Transverse colon (tissue), 4 donors: ENCODE data around the gene TCF3. TPM values are rescaled to one million over a fixed set of nuclear protein-coding genes. Genes with fewer than 3 reads are reported as not detected.

ENCODE experiments used
- DNase-seq: peaks from one replicate; pipeline ENCODE4 v3.0.0-alpha.2; 2019
- H3K27ac ChIP-seq, 4 donors: fragments of 200-600 bp; sonication (generic); 2 replicates each; pipeline ENCODE4 v1.5.1; 2016 to 2018; ENCODE audit warnings: inconsistent platforms in 4 of 4
- H3K27me3 ChIP-seq: fragments of 200-600 bp; sonication (generic); 2 replicates; pipeline ENCODE4 v1.5.1; 2017; ENCODE audit warnings: inconsistent platforms
- H3K36me3 ChIP-seq, 4 donors: fragments of 200-600 bp; sonication (generic); 2 replicates each; pipeline ENCODE4 v1.5.1; 2017 to 2019; ENCODE audit warnings: inconsistent platforms in 4 of 4
- H3K4me1 ChIP-seq, 4 donors: fragments of 200-600 bp; sonication (generic); 2 replicates each; pipeline ENCODE4 v1.5.1; 2017 to 2020; ENCODE audit warnings: inconsistent platforms in 4 of 4
- H3K4me3 ChIP-seq, 4 donors: fragments of 200-600 bp; sonication (generic); 1 replicate in 1 of 4; 2 replicates in 3 of 4; pipeline versions ENCODE4 v1.5.1 to v1.6.1; 2017 to 2019; ENCODE audit warnings: inconsistent platforms in 4 of 4
- H3K9me3 ChIP-seq, 2 donors: fragments of 200-600 bp; sonication (generic); 2 replicates each; pipeline ENCODE4 v1.5.1; 2017 to 2019; ENCODE audit warnings: inconsistent platforms in 2 of 2
- EP300 ChIP-seq: sonication (generic); formaldehyde crosslinking; IDR thresholded peaks from one replicate; pipeline ENCODE4 v1.6.1; 2017; ENCODE audit warnings: antibody characterized with exemption, low read depth
- POLR2A ChIP-seq: fragments of 450-650 bp; IDR thresholded peaks from one replicate; pipeline ENCODE4 v1.6.1; 2016; ENCODE audit warnings: antibody characterized with exemption, mild to moderate bottlenecking, moderate library complexity
- POLR2AphosphoS5 ChIP-seq, 3 donors: sonication (generic); formaldehyde crosslinking; IDR thresholded peaks; one replicate each; pipeline ENCODE4 v1.6.1; 2016; ENCODE audit warnings: antibody characterized with exemption in 3 of 3
- WGBS, 2 donors: methylation state at CpG; one replicate each; pipeline ENCODE4 v1.1.5; 2018; ENCODE audit warnings: low coverage in 1 of 2; 5-methylcytosine and 5-hydroxymethylcytosine counted together
- in situ Hi-C, 4 donors: fragments of 200-750 bp; cut with MboI; loops; one replicate each; pipeline versions ENCODE4 v1.15.0 to v1.15.1; 2017; ENCODE audit warnings: low sequenced_read_pairs in 3 of 4, low pct_ligation_motif_present in 1 of 4, low pct_unique_long_range_greater_than_20kb in 1 of 4
- intact Hi-C: fragments of 100-400 bp; cut with DNase I; formaldehyde crosslinking; loops from one replicate; pipeline ENCODE4 v1.15.1; 2023; ENCODE audit warnings: low total_unique reads
- total RNA-seq, 4 donors: library from RNA; depleted of rRNA; stranded (reverse); fragments of >200 nt; gene quantifications; one replicate each; pipeline ENCODE4 v1.1.0, GENCODE V29; 2016
- TF ChIP-seq, protein P1 (sequence below), 5 experiments: fragments of 200-600 bp in 3 of 5; fragments of 450-650 bp in 2 of 5; sonication (generic) in 3 of 5; IDR thresholded peaks; 1 replicate in 2 of 5; 2 replicates in 3 of 5; pipeline ENCODE4 v1.5.1; 2016 to 2017; ENCODE audit warnings: antibody characterized with exemption in 5 of 5, inconsistent platforms in 3 of 5, mild to moderate bottlenecking in 2 of 5, moderate library complexity in 1 of 5

TCF3 gene
- total RNA-seq, 4 donors from 2014 or later: 55.9 to 160 (median 79.7) TPM

DNA sequence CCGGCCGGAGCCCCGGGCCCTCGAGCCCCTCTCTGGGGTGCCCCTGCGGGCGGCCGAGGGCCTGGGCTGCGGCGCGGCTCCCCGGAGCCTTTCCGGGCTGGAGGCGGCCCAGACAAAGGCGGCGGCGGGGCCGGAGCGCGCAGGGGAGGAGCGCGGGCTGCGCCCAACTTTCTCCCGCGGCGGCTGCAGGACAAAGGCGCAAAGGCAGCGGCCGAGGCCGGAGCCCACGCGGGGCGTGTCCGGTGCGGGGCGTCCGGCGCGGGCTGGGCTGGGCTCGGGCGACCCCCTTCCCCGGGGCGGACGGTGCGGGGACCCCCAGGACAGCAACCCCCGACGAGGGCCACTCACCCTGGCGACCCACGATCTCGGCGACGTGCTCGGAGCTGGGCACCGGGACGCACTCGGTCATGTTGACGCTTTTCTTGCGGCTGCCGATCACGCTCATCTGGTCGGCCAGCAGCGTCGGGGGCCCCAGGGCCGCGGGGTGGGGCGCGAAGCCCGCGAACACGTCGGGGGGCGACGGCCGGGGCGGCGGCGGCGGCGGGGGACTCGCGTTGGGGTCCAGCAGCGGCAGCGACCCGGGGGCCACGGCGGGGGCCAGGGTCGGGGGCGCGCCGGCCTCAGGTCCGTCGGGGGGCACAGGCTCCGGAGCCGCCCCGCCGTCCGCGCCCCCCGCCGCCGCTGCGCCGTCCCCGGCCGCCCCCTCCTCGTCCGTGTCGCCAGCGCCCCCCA, 85.1 kb downstream of the TCF3 start:
- H3K4me1 ChIP-seq: peaks cover 3 to 20% (median 16%) of the 10 kb centered on the region in 4 donors
- DNase-seq: peak; percentile 47
- peak overlapping the region; percentile 62 to 74 (median 67) for H3K4me3 ChIP-seq
- intact Hi-C loops (no loop called here), in situ Hi-C loops (no loop called here)
- 5% methylated on average over 20 of the region's 108 CpGs; no CpG with 5 or more reads in 1 of the 2 donors for WGBS, 2 donors
- TF ChIP-seq, protein P1, sequence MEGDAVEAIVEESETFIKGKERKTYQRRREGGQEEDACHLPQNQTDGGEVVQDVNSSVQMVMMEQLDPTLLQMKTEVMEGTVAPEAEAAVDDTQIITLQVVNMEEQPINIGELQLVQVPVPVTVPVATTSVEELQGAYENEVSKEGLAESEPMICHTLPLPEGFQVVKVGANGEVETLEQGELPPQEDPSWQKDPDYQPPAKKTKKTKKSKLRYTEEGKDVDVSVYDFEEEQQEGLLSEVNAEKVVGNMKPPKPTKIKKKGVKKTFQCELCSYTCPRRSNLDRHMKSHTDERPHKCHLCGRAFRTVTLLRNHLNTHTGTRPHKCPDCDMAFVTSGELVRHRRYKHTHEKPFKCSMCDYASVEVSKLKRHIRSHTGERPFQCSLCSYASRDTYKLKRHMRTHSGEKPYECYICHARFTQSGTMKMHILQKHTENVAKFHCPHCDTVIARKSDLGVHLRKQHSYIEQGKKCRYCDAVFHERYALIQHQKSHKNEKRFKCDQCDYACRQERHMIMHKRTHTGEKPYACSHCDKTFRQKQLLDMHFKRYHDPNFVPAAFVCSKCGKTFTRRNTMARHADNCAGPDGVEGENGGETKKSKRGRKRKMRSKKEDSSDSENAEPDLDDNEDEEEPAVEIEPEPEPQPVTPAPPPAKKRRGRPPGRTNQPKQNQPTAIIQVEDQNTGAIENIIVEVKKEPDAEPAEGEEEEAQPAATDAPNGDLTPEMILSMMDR (IDR thresholded peaks at IDR 0.05): no peak
- TF ChIP-seq EP300: no peak
- TF ChIP-seq POLR2A: no peak
- TF ChIP-seq POLR2AphosphoS5 (IDR thresholded peaks at IDR 0.05): no peak
- peaks cover 7% of the 10 kb centered on the region for H3K27me3 ChIP-seq
- H3K9me3 ChIP-seq: no peaks in the 10 kb centered on the region
- no peaks in the 10 kb centered on the region for H3K36me3 ChIP-seq
- H3K27ac ChIP-seq: peak overlapping the region; percentile 82 to 90 (median 88)

DNA sequence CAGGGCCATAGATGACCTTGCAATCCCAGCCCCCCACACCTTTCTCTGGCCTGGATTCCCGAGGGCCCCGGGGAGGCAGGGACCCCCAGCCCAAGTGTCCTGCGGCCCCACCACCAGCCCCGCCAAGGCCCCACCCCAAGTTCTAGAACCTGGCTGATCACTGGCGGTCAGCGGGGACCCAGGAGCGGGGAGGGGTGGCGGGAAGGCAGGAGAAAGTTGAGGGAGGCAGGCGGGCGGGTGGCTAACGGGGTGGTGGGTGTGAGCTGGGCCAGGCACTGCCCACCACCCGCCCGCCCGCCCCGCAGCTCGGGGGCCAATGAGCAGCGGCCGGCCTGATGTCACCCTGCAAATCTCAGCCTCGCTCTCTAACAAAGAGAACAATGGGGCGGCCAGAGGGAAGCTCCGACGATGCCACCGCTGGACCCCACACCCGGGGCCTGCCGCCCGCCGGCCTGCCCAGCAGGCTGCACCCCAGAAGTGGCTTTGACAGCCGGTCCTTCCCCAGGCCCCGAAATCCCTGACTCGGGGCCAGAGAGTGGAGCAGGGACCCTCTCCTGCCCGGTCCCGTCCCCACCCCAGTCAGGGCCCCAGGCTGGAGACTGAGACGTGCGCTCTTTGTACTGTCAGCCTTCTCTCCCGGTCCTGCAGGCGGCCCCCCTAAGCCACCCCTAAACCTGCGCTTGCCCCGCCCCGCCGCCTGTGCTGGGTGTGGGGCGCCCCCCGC, 85.9 kb downstream of the TCF3 start:
- intact Hi-C loops (no loop called here), in situ Hi-C loops (no loop called here)
- TF ChIP-seq, protein P1 (IDR thresholded peaks at IDR 0.05): no peak
- TF ChIP-seq POLR2AphosphoS5 (IDR thresholded peaks at IDR 0.05) (peak; percentile 47 to 78 (median 69)), EP300 (no peak), POLR2A (peak; percentile 63)
- no peaks in the 10 kb centered on the region for H3K9me3 ChIP-seq
- H3K4me3 ChIP-seq: peak overlapping the region; percentile 62 to 74 (median 67)
- H3K27me3 ChIP-seq: peaks cover 7% of the 10 kb centered on the region
- H3K4me1 ChIP-seq: peaks cover 3 to 20% (median 16%) of the 10 kb centered on the region in 4 donors
- H3K36me3 ChIP-seq: no peaks in the 10 kb centered on the region
- DNase-seq: peak; percentile 59
- H3K27ac ChIP-seq: peak overlapping the region; percentile 82 to 90 (median 88)
- WGBS, 2 donors: 8% methylated on average over 13 of the region's 42 CpGs; no CpG with 5 or more reads in 1 of the 2 donors

DNA sequence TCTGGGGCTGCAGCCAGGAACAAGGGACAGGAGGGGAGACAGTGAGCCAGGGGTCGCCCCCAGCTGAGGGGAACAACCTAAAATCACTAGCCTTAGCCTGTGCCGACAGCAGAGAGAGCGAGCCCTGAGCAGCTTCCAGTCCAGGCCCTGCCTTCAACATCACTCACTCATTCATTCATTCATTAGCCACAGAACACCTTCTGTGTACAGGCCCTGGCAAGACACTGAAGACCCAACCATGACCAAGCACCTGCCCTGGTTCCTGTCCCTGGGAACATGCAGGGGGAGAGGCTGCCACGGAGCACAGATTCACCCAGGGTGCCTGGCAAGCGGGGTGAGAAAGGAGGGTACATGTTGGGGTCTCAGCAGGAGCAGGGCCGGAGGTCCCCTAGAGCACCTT, 89.2 kb downstream of the TCF3 start:
- in situ Hi-C loops (no loop called here), intact Hi-C loops (no loop called here)
- peaks cover 3 to 16% (median 10%) of the 10 kb centered on the region in 4 donors for H3K4me1 ChIP-seq
- H3K9me3 ChIP-seq: no peaks in the 10 kb centered on the region
- H3K27ac ChIP-seq: no peak overlapping the region
- H3K36me3 ChIP-seq: no peaks in the 10 kb centered on the region
- TF ChIP-seq, protein P1 (IDR thresholded peaks at IDR 0.05): no peak
- no peak for TF ChIP-seq POLR2A
- TF ChIP-seq EP300: no peak
- TF ChIP-seq POLR2AphosphoS5 (IDR thresholded peaks at IDR 0.05): no peak
- no peak overlapping the region for H3K4me3 ChIP-seq
- WGBS, 2 donors: 82 to 86% methylated on average over 3 to 6 of the region's 6 CpGs
- no peak for DNase-seq
- H3K27me3 ChIP-seq: no peaks in the 10 kb centered on the region

DNA sequence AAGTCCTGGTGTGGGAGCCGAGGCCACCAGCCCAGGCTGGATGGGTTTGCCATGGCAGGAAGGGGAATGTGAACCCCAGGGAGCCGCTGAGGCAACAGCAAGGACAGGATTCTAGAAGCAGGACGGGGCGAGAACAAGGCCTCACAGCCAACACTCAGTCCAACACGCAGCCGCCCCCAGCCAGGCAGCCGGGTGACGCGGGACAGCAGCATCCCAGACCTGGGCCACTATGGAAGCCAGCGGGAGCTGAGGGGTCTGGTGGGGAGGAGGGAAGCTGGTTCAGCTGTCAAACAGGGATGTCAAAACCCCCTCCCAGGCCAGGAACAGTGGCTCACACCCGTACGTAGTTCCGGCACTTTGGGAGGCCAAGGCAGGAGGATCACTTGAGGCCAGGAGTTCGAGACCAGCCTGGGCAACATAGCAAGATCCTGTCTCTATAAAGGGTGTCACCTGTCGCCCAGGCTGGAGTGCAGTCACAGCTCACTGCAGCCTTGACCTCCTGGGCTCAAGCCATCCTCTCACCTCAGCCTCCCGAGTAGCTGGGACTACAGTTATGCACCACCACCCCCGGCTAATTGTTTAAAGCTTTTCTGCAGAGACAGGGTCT, 91.1 kb downstream of the TCF3 start:
- H3K36me3 ChIP-seq: peaks cover 0 to 3% (median 0%) of the 10 kb centered on the region in 4 donors
- H3K9me3 ChIP-seq: no peaks in the 10 kb centered on the region
- WGBS, 2 donors: 80 to 90% methylated on average over 1 to 17 of the region's 17 CpGs
- DNase-seq: no peak
- H3K27me3 ChIP-seq: no peaks in the 10 kb centered on the region
- no peak overlapping the region for H3K4me3 ChIP-seq
- TF ChIP-seq POLR2A (no peak), POLR2AphosphoS5 (IDR thresholded peaks at IDR 0.05) (no peak), EP300 (no peak)
- TF ChIP-seq, protein P1 (IDR thresholded peaks at IDR 0.05): no peak
- in situ Hi-C loops: no loop called here
- H3K4me1 ChIP-seq: peaks cover 3 to 6% (median 4%) of the 10 kb centered on the region in 4 donors
- intact Hi-C loops: no loop called here
- no peak overlapping the region for H3K27ac ChIP-seq
